ENCODE data around the gene FAM111A. TPM values are rescaled to one million over a fixed set of nuclear protein-coding genes. Genes with fewer than 3 reads are reported as not detected.

FAM111A gene
- polyA plus RNA-seq, 1 of the 3 experiments (the other 2 are of a cell fraction) = 5.9 TPM

GRCh38 chr11:59188954-59189353 is 46.3 kb downstream of the FAM111A start:
- no peaks in the 10 kb centered on the region for H3K4me1 ChIP-seq (ENCODE audit: control insufficient read depth in 1 of 2, insufficient read depth in 2 of 2, low read depth in 1 of 2, low read length in 1 of 2)
- no peaks in the 10 kb centered on the region for H3K79me2 ChIP-seq (ENCODE audit: insufficient read depth)
- H3K4me3 ChIP-seq (ENCODE audit: low read depth in 2 of 2, low read length in 1 of 2) = no peak overlapping the region
- peaks cover 5% of the 10 kb centered on the region; the same call in 1 of the 2 replicates for H3K27me3 ChIP-seq (ENCODE audit: insufficient read depth)
- no peaks in the 10 kb centered on the region for H3K9me3 ChIP-seq
- H3K27ac ChIP-seq (ENCODE audit: low read depth in 2 of 2, low read length in 1 of 2) = no peak overlapping the region
- H2AFZ ChIP-seq (ENCODE audit: low read depth) = no peak overlapping the region
- H3K36me3 ChIP-seq (replicated peaks in 1 of 2; ENCODE audit: control insufficient read depth in 1 of 2, insufficient read depth in 2 of 2, low read length in 1 of 2) = no peaks in the 10 kb centered on the region
- TF ChIP-seq PBX3 (IDR thresholded peaks at IDR 0.05) (no peak), FOXJ3 (CRISPR knock-in tag; IDR thresholded peaks at IDR 0.05) (no peak), SMC3 (IDR thresholded peaks at IDR 0.05; ENCODE audit: low read depth, low read length) (no peak), RAD21 (IDR thresholded peaks at IDR 0.05; ENCODE audit: low read length) (no peak), ELF1 (IDR thresholded peaks at IDR 0.05) (no peak), NRF1 (IDR thresholded peaks at IDR 0.05; ENCODE audit: low read depth, low read length) (no peak), REST (IDR thresholded peaks at IDR 0.05; ENCODE audit: low read depth, low read length) (no peak)
- no peaks in the 10 kb centered on the region for H3F3A ChIP-seq (replicated peaks; ENCODE audit: insufficient read depth)
- ChIA-PET POLR2A (no interaction called here), CTCF (interaction anchor here (0.8 to 1.1 kb wide), 2 partner anchors 17 to 31 kb away, joined by 3 to 4 read pairs; no protein-coding TSS in a partner anchor)
- no peak overlapping the region for H3K9ac ChIP-seq
- H3K4me2 ChIP-seq = no peak overlapping the region
- no peak for DNase-seq
- H3K9me2 ChIP-seq = no peaks in the 10 kb centered on the region
- 39% methylated on average over 4 of the region's 4 CpGs for WGBS (ENCODE audit: low lambda C conversion rate)
- H4K20me1 ChIP-seq (ENCODE audit: insufficient read depth) = no peaks in the 10 kb centered on the region

- TF ChIP-seq YY1 (IDR thresholded peaks at IDR 0.05; ENCODE audit: low read depth) = no peak
- no peak for TF ChIP-seq SMC3 (IDR thresholded peaks at IDR 0.05; ENCODE audit: low read depth, low read length)
- no peak for TF ChIP-seq POLR2AphosphoS5 (IDR thresholded peaks at IDR 0.05; ENCODE audit: low read depth, low read length)
- no peak for TF ChIP-seq RAD21 (IDR thresholded peaks at IDR 0.05; ENCODE audit: low read length)
- TF ChIP-seq PBX3 (IDR thresholded peaks at IDR 0.05) = no peak
- TF ChIP-seq GATA2 (CRISPR knock-in tag; IDR thresholded peaks at IDR 0.05) = no peak
- no peak for TF ChIP-seq TAF1 (IDR thresholded peaks at IDR 0.05; ENCODE audit: borderline replicate concordance, low read depth, low read length)
- TF ChIP-seq MAX (IDR thresholded peaks at IDR 0.05; ENCODE audit: low read depth) = no peak
- no peak for TF ChIP-seq RXRA (IDR thresholded peaks at IDR 0.05; ENCODE audit: borderline replicate concordance, low read depth)
- TF ChIP-seq FOXM1 (IDR thresholded peaks at IDR 0.05; ENCODE audit: low read depth) = no peak
- TF ChIP-seq RFX5 (IDR thresholded peaks at IDR 0.05; ENCODE audit: low read length) = no peak
- no peak for TF ChIP-seq RCOR1 (IDR thresholded peaks at IDR 0.05; ENCODE audit: low read length)
- no peak for TF ChIP-seq NRF1 (IDR thresholded peaks at IDR 0.05; ENCODE audit: low read depth, low read length)
- TF ChIP-seq IRF3 (IDR thresholded peaks at IDR 0.05; ENCODE audit: low read depth, low read length) = no peak
- no peak for TF ChIP-seq EZH2phosphoT487 (IDR thresholded peaks at IDR 0.05; ENCODE audit: borderline replicate concordance, low read depth)
- no peak for TF ChIP-seq USF1 (IDR thresholded peaks at IDR 0.05; ENCODE audit: borderline replicate concordance, low read depth)
- Histone ChIP-seq H4K20me1 (ENCODE audit: insufficient read depth) (no peaks in the 10 kb centered on the region), H3F3A (replicated peaks; ENCODE audit: insufficient read depth) (no peaks in the 10 kb centered on the region), H2AFZ (ENCODE audit: low read depth) (no peak overlapping the region), H3K4me2 (no peak overlapping the region), H3K27ac (ENCODE audit: low read depth in 2 of 2, low read length in 1 of 2) (no peak overlapping the region), H3K9ac (no peak overlapping the region), H3K36me3 (replicated peaks in 1 of 2; ENCODE audit: control insufficient read depth in 1 of 2, insufficient read depth in 2 of 2, low read length in 1 of 2) (no peaks in the 10 kb centered on the region), H3K4me1 (ENCODE audit: control insufficient read depth in 1 of 2, insufficient read depth in 2 of 2, low read depth in 1 of 2, low read length in 1 of 2) (no peaks in the 10 kb centered on the region), H3K4me3 (ENCODE audit: low read depth in 2 of 2, low read length in 1 of 2) (no peak overlapping the region), H3K9me2 (no peaks in the 10 kb centered on the region), H3K27me3 (ENCODE audit: insufficient read depth) (peaks cover 5% of the 10 kb centered on the region; the same call in 1 of the 2 replicates), H3K9me3 (no peaks in the 10 kb centered on the region), H3K79me2 (ENCODE audit: insufficient read depth) (no peaks in the 10 kb centered on the region)
- ChIA-PET POLR2A (no interaction called here), CTCF (interaction anchor here (1.1 to 1.5 kb wide), 3 partner anchors 13 to 32 kb away, joined by 3 to 8 read pairs (median 4); partner anchors contain the start of gene DTX4)
- 33% methylated on average over 4 of the region's 4 CpGs for WGBS (ENCODE audit: low lambda C conversion rate)
- no peak for DNase-seq
Measured at GRCh38 chr11:59189986-59190385, 47.3 kb downstream of the FAM111A start.
